Measurements from ENCODE around the gene CHD3.
"Not testable (repeated sequence)": the region's sequence is repeated elsewhere in the genome, so short reads cannot be mapped to it uniquely, and the experiment has no call there.

CHD3 gene

DNA sequence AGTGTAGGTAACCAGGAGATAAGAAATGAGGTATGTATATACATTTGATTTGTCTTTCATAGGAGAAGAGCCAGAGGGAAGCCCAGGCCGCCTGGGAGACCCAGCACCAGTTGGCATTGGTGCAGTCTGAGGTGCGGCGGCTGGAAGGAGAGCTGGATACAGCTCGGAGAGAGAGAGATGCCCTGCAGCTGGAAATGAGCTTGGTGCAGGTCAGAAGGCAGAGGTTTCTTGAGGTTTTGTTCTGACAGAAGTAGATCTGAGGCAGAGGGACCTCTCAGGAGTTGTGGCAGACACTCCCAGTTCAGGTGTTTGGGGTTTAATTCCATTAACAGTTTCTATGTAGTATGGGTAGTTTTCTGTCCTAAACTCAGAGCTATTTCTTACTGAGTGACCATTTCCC, 51.4 kb downstream of the CHD3 start:
- no peak for DNase-seq

DNA sequence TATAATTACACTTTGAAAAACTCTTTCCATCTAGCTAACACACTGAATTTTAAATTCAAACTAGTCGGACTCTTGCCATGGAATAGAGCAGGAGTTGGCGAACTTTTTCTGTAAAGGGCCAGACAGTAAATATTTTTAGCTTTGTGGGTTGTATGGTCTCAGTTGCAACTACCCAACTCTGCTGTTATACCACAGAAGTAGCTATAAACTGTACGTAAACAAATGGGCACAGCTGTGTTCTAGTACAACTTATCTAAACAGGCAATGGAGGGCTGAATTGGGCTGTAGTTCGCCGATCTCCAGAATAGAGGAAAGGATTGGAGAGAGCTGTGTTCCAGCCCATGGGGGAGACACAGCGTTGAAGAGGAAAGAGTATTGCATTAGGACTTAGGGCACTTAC, 52.2 kb downstream of the CHD3 start:
- no peak for DNase-seq

- DNase-seq: no peak
Observed at GRCh38 chr17:7943291-7943690, 54.7 kb downstream of the CHD3 start.

- no peak for DNase-seq
Observed at GRCh38 chr17:7944326-7944725, 55.7 kb downstream of the CHD3 start.

DNA sequence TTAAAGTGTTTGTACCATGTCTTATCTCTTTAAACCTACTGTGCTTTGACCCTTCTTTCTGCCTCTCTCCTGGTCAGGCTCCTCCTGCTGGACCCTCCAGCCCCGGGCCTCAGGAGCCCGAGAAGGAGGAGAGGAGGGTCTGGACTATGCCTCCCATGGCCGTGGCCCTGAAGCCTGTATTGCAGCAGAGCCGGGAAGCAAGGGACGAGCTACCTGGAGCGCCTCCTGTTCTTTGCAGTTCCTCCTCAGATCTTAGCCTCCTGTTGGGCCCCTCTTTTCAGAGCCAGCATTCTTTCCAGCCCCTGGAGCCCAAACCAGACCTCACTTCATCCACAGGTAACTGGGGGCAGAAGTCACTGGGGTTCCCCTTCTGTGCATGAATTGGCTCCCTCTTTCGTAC, 57.1 kb downstream of the CHD3 start:
- no peak for DNase-seq

- no peak for DNase-seq
Observed at GRCh38 chr17:7946441-7946840, 57.9 kb downstream of the CHD3 start.

DNA sequence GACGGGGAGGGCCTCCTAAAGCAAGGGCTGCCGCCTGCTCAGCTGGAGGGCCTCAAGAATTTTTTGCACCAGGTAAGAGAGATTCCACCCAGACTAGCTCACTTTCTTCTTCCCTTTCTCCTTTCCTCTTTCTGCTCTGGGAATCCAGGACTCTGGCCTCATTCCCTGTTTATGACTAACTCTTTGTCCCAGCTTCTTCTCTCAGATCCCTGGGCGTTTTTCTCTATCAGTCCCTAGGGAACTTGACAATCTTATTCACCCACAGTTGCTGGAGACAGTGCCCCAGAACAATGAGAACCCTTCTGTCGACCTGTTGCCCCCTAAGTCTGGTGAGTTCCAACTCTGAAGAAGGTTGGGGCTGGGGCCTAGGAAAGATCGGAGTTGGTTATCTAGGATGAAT, 59.1 kb downstream of the CHD3 start:
- no peak for DNase-seq

DNA sequence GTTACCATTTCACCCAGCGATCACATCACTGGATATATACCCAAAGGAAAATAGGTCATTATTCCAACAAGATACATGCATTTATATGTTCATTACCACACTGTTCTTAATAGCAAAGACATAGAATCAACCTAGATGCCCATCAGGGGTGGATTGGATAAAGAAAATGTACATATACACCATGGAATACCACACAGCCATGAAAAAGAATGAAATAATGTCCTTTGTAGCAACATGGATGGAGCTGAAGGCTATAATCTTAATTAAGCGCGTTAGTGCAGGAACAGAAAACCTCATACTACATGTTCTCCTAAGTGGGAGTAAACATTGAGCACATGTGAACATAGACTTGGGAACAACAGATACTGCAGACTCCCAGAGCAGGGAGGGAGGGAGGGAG, 62.0 kb downstream of the CHD3 start:
- DNase-seq: no peak

GRCh38 chr17:7951143-7951792, 62.7 kb downstream of the CHD3 start:
- DNase-seq: no peak

DNA sequence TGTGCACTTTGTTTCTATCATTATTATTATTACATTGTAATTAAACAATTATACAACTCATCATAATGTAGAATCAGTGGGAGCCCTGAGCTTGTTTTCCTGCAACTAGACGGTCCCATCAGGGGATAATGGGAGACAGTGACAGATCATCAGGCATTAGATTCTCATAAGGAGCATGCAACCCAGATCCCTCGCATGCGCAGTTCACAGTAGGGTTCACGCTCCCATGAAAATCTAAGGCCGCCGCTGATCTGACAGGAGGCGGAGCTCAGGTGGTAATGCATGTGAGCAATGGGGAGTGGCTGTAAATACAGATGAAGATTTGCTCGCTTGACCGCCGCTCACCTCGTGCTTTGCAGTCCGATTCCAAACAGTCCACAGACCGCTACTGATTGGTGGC, 64.7 kb downstream of the CHD3 start:
- not testable (repeated sequence) for DNase-seq

- no peak for DNase-seq
Observed at GRCh38 chr17:7955414-7956227, 67.0 kb downstream of the CHD3 start.

- no peak for DNase-seq
Observed at GRCh38 chr17:7956228-7956965, 67.8 kb downstream of the CHD3 start.

DNA sequence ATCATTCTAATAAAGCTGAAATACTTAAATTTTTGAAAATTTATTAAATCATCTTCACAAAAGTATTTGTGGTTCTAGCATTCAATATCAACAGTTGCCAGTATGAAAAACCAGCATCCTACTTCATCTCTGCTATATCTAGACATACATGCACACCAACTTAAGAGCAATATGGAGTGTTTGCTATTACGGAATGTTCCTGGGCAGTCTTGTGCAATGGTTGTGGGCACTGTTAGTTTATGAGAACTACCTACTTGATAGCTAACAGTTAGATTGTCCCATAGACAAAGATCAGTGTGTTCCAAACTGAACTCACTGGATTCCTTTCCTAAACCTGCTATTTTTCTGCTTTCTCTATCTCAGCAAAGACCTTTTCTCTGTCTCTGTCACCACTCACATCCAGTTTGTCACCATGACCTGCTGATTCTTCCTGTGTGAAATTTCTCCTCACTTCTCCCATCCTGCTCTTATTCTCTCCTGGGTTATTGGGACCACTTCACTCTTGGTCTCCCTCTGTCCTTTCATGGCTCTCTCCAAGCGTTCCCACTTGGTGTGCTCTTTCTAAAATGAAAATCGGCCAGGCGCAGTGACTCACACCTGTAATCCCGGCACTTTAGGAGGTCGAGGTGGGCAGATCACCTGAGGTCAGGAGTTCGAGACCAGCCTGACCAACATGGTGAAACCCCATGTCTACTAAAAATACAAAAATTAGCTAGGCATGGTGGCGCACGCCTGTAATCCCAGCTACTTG, 71.1 kb downstream of the CHD3 start:
- no peak for DNase-seq

DNA sequence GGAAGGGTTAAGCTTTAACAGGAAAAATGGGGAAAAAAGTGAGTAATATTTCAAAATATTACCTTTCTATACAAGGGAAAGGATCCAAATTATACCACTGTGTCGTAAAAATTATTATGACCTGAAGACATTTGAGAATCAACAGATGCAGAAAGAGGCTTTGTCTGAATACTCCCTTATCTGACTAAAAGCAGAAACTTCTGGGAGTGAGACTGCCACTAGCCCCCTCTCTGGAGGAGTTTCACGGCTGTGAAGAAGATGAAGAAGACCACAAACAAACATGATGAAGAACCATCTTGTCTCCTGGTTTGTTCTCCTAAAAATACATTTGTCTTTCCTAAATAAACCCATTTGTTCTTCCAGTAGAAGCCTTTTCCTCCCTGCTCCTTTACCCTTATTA, 72.8 kb downstream of the CHD3 start:
- DNase-seq: no peak

Measured in NCI-H1092 treated with DMSO at 0.1 percent for 48 hours (cell line).